Spinal cord (tissue), 10 donors: ENCODE results near the gene SRP9. TPM values are rescaled to one million over a fixed set of nuclear protein-coding genes. Genes with fewer than 3 reads are reported as not detected.

Experiments used
- DNase-seq, 6 donors: peaks; one replicate each; pipeline versions ENCODE4 v3.0.0 to v3.0.0-alpha.2; 2013 to 2015; ENCODE audit warnings: low spot score in 6 of 6, low read depth in 4 of 6
- H3K27ac ChIP-seq: one replicate; pipeline ENCODE4 v1.5.1; 2013; ENCODE audit warnings: low read depth, low read length, control low read depth
- H3K27me3 ChIP-seq: one replicate; pipeline ENCODE4 v1.6.1; 2013; ENCODE audit warnings: low read length; ENCODE audit not compliant: control insufficient read depth, insufficient read depth
- H3K36me3 ChIP-seq: one replicate; pipeline ENCODE4 v1.6.1; 2013; ENCODE audit warnings: low read length; ENCODE audit not compliant: control insufficient read depth, insufficient read depth
- H3K4me1 ChIP-seq: one replicate; pipeline ENCODE4 v1.6.1; 2013; ENCODE audit warnings: low read length; ENCODE audit not compliant: control insufficient read depth, insufficient read depth
- H3K4me3 ChIP-seq: one replicate; pipeline ENCODE4 v1.5.1; 2013; ENCODE audit warnings: low read depth, low read length, control low read depth
- H3K9me3 ChIP-seq: one replicate; pipeline ENCODE4 v1.6.1; 2013; ENCODE audit warnings: low read length; ENCODE audit not compliant: control insufficient read depth, insufficient read depth
- WGBS: methylation state at CpG from one replicate; pipeline ENCODE4 v1.1.5; 2013; ENCODE audit warnings: missing lambda C conversion rate; ENCODE audit not compliant: insufficient coverage; 5-methylcytosine and 5-hydroxymethylcytosine counted together
- polyA plus RNA-seq, 2 donors: library from polyadenylated mRNA; unstranded; fragments of 120-200 nt; gene quantifications; one replicate each; pipeline ENCODE4 v1.2.1, GENCODE V29; 2013; ENCODE audit not compliant: insufficient read length in 2 of 2
- total RNA-seq, 2 donors: library from RNA; depleted of rRNA in 1 of 2; stranded (reverse); fragments of 120-200 nt in 1 of 2; fragments of >200 nt in 1 of 2; gene quantifications; one replicate each; pipeline versions ENCODE4 v1.2.3 to v1.2.4, GENCODE V29; 2013 to 2014
- donor health status: healthy.

SRP9 gene
- total and polyA plus RNA-seq, 4 donors: 275 to 427 (median 361) TPM

DNA sequence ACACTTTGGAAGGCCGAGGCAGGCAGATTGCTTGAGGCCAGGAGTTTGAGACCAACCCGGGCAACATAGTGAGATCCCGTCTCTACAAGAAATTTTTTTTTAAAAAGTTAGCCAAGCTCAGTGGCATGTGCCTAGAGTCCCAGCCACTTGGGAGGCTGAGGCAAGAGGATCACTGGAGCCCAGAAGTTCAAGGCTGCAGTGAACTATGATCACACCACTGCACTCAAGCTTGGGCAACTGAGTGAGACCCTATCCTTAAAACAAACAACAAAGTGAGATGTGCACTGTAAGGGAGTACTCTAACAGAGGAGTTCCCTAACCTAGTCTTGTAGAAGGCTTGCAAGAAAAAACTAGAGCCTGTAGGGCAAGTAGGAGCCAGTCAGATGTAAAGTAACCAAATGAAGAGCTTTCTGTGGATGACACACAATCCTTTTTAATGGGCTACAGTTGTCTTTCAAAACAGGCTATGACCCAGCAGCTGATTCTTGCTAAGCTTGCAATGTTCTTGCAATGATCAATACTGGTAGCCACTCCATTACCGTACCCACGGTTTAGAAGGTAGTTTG lies 38.0 kb upstream of the SRP9 start:
- Histone ChIP-seq H3K36me3 (no peaks in the 10 kb centered on the region), H3K27me3 (no peaks in the 10 kb centered on the region), H3K9me3 (no peaks in the 10 kb centered on the region), H3K27ac (no peak overlapping the region), H3K4me1 (peaks cover 8% of the 10 kb centered on the region), H3K4me3 (no peak overlapping the region)
- no peak for DNase-seq
- WGBS: 97% methylated on average over 3 of the region's 5 CpGs

DNA sequence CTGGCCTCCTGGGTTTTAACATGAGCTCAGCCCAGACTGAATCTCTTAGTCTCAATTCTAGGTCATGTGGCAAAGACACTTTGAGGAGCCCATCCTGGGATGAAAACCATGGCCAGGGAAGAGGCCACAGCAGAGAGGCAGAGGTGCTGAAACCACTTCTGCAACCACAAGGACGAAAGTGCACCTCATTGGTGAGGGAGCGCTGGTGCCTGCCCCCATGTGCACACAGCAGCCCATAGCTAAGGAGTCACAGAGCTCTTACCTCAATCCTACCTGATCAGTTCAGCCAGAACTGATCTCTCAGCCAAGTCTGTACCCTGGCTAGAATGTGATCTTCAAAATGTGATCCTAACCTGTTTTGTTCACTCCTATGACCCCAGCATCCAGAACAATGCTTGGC lies 32.9 kb upstream of the SRP9 start:
- no peaks in the 10 kb centered on the region for H3K9me3 ChIP-seq
- H3K27me3 ChIP-seq: no peaks in the 10 kb centered on the region
- no peaks in the 10 kb centered on the region for H3K36me3 ChIP-seq
- H3K4me1 ChIP-seq: peaks cover 34% of the 10 kb centered on the region
- no peak for DNase-seq
- H3K27ac ChIP-seq: peak overlapping the region; percentile 27
- 95% methylated on average over 2 of the region's 2 CpGs for WGBS
- H3K4me3 ChIP-seq: no peak overlapping the region

DNA sequence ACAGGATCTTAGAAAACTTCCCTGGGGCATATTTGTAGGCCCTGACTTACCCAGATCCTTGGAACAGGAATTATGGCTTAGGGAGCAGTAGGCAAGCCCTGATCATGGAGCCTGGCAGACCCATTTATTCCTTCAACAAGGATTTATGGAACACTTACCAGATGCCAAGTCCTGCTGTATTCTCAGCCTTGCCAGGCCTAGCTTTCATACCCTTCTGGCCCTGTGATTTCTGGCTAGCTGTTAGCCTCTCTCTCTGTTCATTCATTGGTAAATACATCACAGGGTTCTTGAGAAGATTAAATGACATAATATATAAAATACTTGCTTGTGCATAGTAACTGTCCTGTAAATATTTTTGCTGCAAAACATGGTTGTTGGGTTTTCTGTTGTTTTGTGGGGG lies 32.4 kb upstream of the SRP9 start:
- Histone ChIP-seq H3K36me3 (no peaks in the 10 kb centered on the region), H3K4me1 (peaks cover 35% of the 10 kb centered on the region), H3K4me3 (no peak overlapping the region), H3K9me3 (no peaks in the 10 kb centered on the region), H3K27ac (no peak overlapping the region), H3K27me3 (no peaks in the 10 kb centered on the region)
- DNase-seq: peak in 2 of 6 donors; percentile 79 to 80

DNA sequence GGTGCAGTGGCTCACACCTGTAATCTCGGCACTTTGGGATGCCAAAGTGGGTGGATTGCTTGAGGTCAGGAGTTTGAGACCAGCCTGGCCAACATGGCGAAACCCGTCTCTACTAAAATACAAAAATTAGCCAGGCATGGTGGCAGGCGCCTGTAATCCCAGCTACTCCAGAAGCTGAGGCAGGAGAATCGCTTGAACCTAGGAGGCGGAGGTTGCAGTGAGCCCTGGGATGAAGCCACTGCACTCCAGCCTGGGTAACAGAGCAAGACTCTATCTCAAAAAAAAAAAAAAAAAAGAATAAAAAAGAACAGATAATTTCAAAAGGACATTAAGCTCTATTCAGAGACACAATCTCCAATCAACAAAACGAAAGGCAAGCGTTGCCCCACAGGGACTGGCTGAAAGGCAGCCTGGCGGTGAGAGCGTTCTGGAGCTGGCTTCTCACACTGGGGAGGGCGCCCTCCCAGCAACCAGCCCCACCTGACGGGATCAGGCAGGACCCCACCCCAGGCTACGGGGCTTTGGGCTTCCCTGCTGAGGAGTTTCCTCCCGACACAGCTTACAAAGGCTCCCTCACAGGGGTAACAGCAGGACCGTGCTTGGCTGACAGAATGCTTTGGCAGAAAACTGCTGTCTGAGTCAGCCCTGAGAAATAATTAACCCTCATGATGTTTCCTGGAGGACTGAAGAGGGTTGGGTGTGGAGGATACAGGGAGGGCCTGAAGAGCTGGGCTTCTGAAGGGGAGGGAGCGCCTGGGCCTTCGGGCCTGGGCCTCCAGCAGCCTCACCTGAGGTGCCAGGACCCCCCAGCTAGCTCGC lies 31.1 kb upstream of the SRP9 start:
- Histone ChIP-seq H3K27me3 (no peaks in the 10 kb centered on the region), H3K27ac (peak overlapping the region; percentile 92), H3K4me3 (peak overlapping the region; percentile 33), H3K4me1 (peaks cover 44% of the 10 kb centered on the region), H3K9me3 (no peaks in the 10 kb centered on the region), H3K36me3 (no peaks in the 10 kb centered on the region)
- 13% methylated on average over 10 of the region's 18 CpGs for WGBS
- DNase-seq: peak in 5 of 6 donors; percentile 63 to 95 (median 71)

DNA sequence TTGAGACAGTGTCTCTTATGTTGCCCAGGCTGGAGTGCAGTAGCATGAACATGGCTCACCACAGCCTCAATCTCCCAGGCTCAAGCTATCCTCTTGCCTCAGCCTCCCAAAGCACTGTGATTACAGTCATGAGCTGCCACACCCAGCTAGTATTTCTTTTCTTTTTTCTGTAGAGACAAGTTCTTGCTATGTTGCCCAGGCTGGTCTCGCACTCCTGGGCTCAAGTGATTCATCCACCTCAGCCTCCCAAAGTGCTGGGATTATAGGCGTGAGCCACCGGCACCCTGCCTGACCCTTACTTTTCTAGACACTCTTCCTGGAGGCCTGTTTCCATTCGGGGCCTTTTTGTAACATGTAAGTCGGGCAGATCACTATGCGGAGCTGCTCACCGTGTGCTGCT lies 30.1 kb upstream of the SRP9 start:
- 85% methylated on average over 7 of the region's 7 CpGs for WGBS
- Histone ChIP-seq H3K4me1 (peaks cover 44% of the 10 kb centered on the region), H3K9me3 (no peaks in the 10 kb centered on the region), H3K4me3 (no peak overlapping the region), H3K27me3 (no peaks in the 10 kb centered on the region), H3K36me3 (no peaks in the 10 kb centered on the region), H3K27ac (no peak overlapping the region)
- DNase-seq: no peak

DNA sequence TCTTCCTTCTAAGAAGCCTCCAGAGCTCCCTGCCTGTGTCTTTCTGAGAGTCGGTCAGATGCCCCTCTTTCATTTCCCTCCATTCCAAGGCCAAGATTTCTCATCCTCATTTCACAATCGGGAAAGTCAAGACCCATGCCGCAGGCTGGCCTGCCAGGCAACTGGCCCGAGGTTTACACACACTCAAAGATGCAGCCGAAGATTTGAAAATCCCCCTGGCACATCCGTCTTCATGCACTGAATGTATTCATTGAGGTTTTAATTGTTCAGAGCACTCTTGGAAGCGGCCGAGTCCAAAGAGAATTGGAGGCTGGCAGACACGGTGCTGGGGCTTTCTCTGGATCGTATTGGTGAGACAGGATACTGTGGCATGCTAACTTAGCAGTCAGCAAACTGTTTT lies 29.1 kb upstream of the SRP9 start:
- H3K4me1 ChIP-seq: peaks cover 44% of the 10 kb centered on the region
- 30% methylated on average over 10 of the region's 10 CpGs for WGBS
- no peaks in the 10 kb centered on the region for H3K9me3 ChIP-seq
- peak overlapping the region; percentile 15 for H3K27ac ChIP-seq
- peak in 2 of 6 donors; percentile 59 to 68 for DNase-seq
- H3K4me3 ChIP-seq: no peak overlapping the region
- no peaks in the 10 kb centered on the region for H3K36me3 ChIP-seq
- H3K27me3 ChIP-seq: no peaks in the 10 kb centered on the region

DNA sequence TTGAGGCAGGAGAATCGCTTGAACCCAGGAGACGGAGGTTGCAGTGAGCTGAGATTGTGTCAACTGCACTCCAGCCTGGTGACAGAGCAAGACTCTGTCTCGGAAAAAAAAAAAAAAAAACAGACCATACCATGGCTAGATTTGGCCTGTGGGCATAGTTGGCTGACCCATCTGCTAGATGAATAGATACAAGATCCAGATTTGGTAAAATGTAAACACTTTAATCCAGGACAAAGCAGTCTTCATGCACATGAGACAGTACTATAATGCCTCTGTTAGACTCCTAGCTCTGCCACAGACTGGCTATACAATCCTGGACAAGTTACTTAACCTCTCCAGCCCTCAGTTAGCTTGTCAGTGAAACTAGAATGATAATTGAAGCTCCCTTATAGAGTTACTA lies 27.9 kb upstream of the SRP9 start:
- Histone ChIP-seq H3K4me1 (peaks cover 44% of the 10 kb centered on the region), H3K9me3 (no peaks in the 10 kb centered on the region), H3K27me3 (no peaks in the 10 kb centered on the region), H3K4me3 (no peak overlapping the region), H3K36me3 (no peaks in the 10 kb centered on the region), H3K27ac (no peak overlapping the region)
- 100% methylated on average over 1 of the region's 3 CpGs for WGBS
- DNase-seq: no peak

DNA sequence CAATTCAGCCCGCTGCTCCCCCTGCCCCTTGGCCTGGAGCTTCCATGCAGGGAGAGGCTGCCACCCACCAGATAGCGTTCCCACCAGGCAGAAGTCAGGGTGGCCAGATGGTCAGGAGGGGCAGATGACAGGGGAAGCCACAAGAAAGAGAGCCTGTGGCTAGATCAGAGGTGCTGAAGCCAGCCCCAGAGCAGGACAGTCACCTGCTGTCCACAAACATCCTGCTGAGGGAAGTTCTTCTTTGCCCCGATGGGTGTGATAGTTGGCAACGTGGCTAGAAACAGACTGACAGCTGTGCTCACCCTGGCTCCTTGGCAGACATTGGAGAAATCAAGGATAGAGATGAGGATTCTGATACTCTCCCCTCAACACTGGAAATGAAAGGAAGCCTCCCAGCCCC lies 27.2 kb upstream of the SRP9 start:
- Histone ChIP-seq H3K9me3 (no peaks in the 10 kb centered on the region), H3K27me3 (no peaks in the 10 kb centered on the region), H3K36me3 (no peaks in the 10 kb centered on the region), H3K4me3 (no peak overlapping the region), H3K27ac (no peak overlapping the region), H3K4me1 (peaks cover 44% of the 10 kb centered on the region)
- whole genome bisulfite sequencing: 83% methylated on average over 3 of the region's 4 CpGs
- DNase-seq: no peak

DNA sequence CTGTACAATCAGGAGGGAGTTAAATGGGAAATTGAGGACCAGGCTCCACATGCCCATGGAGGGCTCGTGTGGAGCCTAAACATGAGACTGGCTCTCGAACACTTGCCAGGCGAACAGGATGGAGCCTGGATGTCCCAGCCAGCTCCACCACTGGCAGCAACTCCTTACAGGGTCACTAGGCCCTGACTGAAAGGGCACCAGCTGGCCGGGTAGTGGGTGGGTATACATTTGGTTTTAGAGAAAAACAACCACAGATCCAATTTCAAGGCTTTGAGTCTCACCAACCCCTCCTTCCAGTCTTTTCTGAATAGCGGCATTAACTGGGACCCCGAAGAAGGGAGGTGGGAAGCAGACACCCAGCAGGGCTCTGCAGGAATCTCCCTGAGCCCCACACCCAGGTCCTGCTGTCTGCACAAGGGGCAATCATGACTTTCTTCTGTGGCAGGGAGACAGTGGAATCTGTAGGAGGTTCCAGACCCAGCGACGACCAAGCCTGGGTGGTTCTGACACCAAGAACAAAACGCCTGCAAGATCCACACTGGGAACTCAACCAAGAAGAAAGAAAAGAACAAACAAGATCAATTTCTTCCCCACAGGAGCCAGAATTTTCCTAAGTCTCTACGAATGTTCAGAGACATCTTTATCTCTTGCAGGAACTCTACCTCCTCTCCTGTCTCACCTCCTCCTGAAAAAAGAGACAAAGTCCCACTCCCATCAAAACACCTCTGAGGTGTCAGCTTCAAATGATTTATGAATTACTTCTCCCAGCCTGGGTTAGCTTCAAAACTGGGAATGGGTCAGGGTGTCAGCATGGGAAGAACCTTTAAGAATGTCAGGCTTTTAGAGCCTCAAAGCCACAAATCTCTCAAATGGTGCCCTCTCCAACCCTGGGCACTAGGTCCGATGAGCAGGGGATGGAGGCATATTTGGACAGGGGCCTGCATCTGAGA lies 26.5 kb upstream of the SRP9 start:
- Histone ChIP-seq H3K36me3 (no peaks in the 10 kb centered on the region), H3K4me3 (no peak overlapping the region), H3K27me3 (no peaks in the 10 kb centered on the region), H3K4me1 (peaks cover 38% of the 10 kb centered on the region), H3K27ac (no peak overlapping the region), H3K9me3 (no peaks in the 10 kb centered on the region)
- DNase-seq: no peak
- 61% methylated on average over 9 of the region's 11 CpGs for WGBS
